Cerebellar nuclear complex (tissue), 1 donor: Measurements from ENCODE around the gene CLEC10A.

Source experiments
- DNase-seq, 2 experiments: peaks; one replicate each; lab custom pipeline; 2025; lab: John Stamatoyannopoulos, UW

The CLEC10A gene

DNA sequence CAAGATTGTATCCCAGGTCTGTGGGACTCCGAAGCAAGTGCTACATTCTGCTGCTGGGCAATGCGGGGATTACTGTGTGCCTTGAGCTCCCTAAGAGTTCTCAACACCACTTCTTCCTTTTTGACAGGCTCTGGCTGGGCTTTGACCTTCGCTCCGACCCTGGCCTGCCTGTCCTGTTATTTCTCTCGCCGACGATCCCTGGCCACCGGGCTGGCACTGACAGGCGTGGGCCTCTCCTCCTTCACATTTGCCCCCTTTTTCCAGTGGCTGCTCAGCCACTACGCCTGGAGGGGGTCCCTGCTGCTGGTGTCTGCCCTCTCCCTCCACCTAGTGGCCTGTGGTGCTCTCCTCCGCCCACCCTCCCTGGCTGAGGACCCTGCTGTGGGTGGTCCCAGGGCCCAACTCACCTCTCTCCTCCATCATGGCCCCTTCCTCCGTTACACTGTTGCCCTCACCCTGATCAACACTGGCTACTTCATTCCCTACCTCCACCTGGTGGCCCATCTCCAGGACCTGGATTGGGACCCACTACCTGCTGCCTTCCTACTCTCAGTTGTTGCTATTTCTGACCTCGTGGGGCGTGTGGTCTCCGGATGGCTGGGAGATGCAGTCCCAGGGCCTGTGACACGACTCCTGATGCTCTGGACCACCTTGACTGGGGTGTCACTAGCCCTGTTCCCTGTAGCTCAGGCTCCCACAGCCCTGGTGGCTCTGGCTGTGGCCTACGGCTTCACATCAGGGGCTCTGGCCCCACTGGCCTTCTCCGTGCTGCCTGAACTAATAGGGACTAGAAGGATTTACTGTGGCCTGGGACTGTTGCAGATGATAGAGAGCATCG lies 41.8 kb downstream of the CLEC10A start:
- no peak for DNase-seq

DNA sequence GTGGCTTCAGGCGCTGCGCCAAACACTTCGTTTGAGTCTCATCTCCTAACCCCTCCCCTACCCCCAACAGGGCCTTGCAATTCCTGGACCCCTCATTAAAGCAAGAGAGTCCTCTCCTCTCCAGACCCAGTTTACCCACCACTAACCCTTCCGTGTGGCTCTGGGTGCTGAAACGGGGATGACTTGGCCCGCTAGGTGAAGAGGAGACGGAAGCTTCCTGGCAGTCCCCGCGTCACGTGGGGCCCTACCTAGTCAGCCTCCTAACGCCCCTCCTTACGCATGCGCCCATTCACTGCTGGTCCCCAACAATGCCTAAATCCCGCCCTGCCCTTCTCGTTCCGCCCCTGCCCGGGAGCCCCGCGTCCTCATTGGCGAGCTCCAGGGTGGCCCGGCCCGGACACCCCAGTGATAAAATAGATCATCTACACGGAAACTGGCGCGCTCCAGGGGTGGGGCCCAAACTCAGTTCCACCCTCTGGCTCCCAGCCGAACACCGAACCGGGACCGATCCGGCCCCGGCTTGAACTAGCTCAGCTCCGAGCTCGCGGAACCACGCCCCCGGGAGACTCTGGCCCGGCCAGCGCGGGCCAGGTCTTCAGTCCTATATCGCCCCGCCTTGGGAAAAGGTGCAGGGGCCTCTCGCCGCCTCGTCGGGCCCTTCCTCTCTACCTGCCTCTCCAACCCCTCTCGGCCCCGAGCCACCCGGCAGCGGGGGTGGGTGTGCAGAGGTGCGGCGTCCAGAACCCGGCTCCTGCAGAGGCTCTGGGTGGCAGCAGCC lies 44.3 kb downstream of the CLEC10A start, which contains the start of gene SLC16A13:
SLC16A13 (plus strand) TSS at position 425 of the 778 bp plus-strand sequence. CDS start 368 bp downstream, outside the sequence.
- DNase-seq: peak; percentile 77 to 90

DNA sequence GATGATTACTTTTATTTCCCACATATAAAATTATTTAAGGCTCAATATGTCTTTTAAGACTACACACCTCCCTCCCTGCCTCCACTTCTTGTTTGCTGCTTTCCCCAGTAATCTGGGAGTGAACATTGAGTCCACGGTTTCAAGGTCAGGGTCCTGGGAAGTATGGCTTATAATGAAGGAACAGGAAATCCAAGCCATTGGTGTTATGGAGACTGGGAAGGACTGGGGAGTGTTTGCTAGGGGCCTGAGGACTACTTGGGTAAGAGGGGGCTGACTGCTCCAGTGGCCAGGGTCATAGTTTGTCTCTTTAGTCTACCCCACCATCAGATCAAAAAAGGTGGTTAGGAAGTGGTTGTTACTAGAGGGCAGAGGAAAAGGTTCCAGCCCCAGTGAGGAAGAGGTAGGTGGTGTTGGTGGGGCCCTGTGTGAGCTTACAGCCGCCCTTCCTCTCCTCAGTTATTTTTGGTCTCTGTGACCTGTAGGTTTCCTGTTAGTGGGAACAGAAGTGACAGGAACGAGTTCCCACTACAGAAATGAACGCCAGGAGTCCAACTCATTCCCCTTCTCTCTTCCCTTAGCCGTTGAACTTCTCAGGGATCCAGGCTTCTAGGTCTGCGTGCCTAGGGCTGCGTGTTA lies 45.0 kb downstream of the CLEC10A start:
- no peak for DNase-seq

DNA sequence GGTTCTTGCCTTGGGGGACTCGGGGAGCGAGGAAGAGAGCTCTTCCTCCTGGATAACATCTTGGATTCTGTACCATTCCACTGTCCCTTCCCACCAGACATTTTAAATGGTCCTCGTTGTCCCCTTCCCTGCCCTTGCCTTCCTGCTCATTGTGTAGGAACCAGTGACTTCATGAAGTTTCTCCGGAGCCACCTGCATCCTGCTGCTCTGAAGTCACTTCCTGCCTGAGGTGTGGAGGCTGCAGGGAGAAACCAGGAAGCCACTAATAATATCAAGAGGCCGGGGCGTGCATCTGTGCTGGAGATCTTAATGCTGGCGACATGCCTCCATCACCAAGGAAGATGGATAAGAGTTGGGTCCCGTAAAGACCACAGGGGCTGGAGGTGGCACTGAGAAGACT lies 50.4 kb downstream of the CLEC10A start:
- DNase-seq: no peak

DNA sequence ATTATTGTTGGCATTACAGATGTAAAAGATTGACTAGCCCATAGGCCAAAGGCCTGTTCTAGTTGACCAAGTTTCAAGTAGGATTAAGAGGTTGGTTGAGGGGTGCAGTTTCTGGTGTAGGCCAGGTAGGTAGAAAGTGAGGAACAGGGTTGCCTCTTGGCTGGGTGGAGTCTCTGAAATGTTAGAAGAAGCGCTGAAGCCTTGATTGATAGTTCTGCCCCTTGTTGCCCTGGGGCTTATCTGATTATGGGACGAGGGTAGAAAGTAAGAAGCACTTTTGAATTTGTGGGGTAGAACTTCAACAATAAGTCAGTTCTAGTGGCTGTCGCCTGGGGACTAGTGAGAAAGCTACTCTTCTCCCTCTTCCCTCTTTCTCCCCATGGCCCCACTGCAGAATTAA lies 51.0 kb downstream of the CLEC10A start:
- DNase-seq: no peak

DNA sequence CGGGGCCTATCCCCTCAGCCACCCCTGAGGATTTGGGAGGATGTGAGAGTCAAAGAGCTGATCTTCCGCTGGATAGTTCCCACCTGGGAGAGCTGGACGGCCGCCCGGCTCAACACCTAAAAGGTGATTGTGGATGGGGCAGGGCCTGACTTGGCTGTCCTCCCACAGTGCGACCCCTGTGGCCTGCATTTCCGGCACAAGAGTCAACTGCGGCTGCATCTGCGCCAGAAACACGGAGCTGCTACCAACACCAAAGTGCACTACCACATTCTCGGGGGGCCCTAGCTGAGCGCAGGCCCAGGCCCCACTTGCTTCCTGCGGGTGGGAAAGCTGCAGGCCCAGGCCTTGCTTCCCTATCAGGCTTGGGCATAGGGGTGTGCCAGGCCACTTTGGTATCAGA lies 52.7 kb downstream of the CLEC10A start:
- DNase-seq: no peak

DNA sequence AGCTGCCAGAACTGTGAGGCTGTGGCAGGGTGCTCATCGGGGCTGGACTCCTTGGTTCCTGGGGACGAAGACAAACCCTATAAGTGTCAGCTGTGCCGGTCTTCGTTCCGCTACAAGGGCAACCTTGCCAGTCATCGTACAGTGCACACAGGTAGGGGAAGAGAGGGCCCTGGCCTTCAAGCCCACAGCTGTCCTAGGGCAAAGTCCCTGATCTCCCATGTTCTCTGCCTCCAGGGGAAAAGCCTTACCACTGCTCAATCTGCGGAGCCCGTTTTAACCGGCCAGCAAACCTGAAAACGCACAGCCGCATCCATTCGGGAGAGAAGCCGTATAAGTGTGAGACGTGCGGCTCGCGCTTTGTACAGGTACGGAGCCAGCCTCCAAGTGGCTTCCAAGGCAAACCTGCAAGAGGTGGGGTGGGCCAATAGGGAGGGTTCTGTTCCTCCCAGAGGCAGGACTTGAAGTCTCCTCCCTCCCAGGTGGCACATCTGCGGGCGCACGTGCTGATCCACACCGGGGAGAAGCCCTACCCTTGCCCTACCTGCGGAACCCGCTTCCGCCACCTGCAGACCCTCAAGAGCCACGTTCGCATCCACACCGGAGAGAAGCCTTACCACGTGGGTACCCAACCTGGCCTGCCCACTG lies 53.5 kb downstream of the CLEC10A start:
- DNase-seq: no peak

DNA sequence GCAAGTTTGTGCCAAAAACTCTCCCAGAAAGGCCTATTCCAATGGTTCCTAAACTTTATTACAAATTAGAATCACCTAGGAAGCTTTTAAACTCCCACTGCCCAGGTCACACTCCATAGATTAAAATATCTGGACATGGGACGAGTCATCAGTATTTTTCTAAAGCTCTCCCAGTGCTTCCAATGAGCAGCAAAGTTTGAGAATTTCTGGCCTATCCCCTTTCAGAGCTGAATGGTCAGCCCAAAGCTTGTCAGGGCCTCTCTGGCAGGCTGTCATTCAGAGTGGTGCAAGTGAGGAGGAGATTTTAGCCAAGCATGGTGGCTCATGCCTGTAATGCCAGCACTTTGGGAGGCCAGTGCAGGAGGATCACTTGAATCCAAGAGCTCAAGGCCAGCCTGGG lies 54.8 kb downstream of the CLEC10A start:
- DNase-seq: no peak
